Breast epithelium (tissue), 4 donors: ENCODE data around the gene FGGY. TPM values are rescaled to one million over a fixed set of nuclear protein-coding genes. Genes with fewer than 3 reads are reported as not detected.

Experiments used
- DNase-seq, 2 donors: peaks; one replicate each; pipeline ENCODE4 v3.0.0-alpha.2; 2019; ENCODE audit warnings: low spot score in 2 of 2
- H3K27ac ChIP-seq, 2 donors: fragments of 200-600 bp; sonication (generic) in 1 of 2; one replicate each; pipeline ENCODE4 v1.5.1; 2016 to 2019; ENCODE audit warnings: mild to moderate bottlenecking in 1 of 2
- H3K27me3 ChIP-seq, 2 donors: fragments of 200-600 bp; sonication (generic) in 1 of 2; one replicate each; pipeline versions ENCODE4 v1.5.1 to v1.6.0; 2017 to 2019; ENCODE audit warnings: control low read depth in 1 of 2, mild to moderate bottlenecking in 1 of 2
- H3K36me3 ChIP-seq: fragments of 200-600 bp; one replicate; pipeline ENCODE4 v1.5.1; 2019
- H3K4me1 ChIP-seq, 2 donors: fragments of 200-600 bp; sonication (generic); one replicate each; pipeline ENCODE4 v1.5.1; 2016 to 2019; ENCODE audit warnings: control low read depth in 1 of 2
- H3K4me3 ChIP-seq, 3 donors: fragments of 200-600 bp; sonication (generic); 1 replicate in 2 of 3; 2 replicates in 1 of 3; pipeline ENCODE4 v1.5.1; 2016 to 2019; ENCODE audit warnings: mild to moderate bottlenecking in 3 of 3, moderate library complexity in 2 of 3
- H3K9me3 ChIP-seq, 2 donors: fragments of 200-600 bp; sonication (generic) in 1 of 2; one replicate each; pipeline ENCODE4 v1.5.1; 2016 to 2019; ENCODE audit warnings: control low read depth in 1 of 2
- CTCF ChIP-seq, 3 donors: fragments of 450-650 bp; IDR thresholded peaks; one replicate each; pipeline ENCODE4 v1.5.1; 2016 to 2017; ENCODE audit warnings: antibody characterized with exemption in 3 of 3, mild to moderate bottlenecking in 3 of 3, moderate library complexity in 3 of 3
- POLR2A ChIP-seq: fragments of 450-650 bp; IDR thresholded peaks from one replicate; pipeline ENCODE4 v1.6.1; 2016; ENCODE audit warnings: antibody characterized with exemption, mild to moderate bottlenecking, moderate library complexity
- POLR2AphosphoS5 ChIP-seq, 3 donors: sonication (generic); formaldehyde crosslinking; IDR thresholded peaks; one replicate each; pipeline ENCODE4 v1.6.1; 2017; ENCODE audit warnings: antibody characterized with exemption in 3 of 3
- intact Hi-C: fragments of 100-400 bp; cut with DNase I; formaldehyde crosslinking; loops from one replicate; pipeline ENCODE4 v1.15.1; 2023; ENCODE audit warnings: low total_unique reads
- total RNA-seq, 3 donors: library from RNA; depleted of rRNA; stranded (reverse); fragments of >200 nt; gene quantifications; one replicate each; pipeline ENCODE4 v1.1.0, GENCODE V29; 2016

Gene FGGY
- total RNA-seq, 3 donors from 2014 or later: 16.2 to 50.3 (median 29.2) TPM

- Histone ChIP-seq H3K27me3 (no peaks in the 10 kb centered on the region), H3K4me1 (peaks cover 0 to 6% of the 10 kb centered on the region in 2 donors), H3K9me3 (no peaks in the 10 kb centered on the region), H3K4me3 (no peak overlapping the region), H3K36me3 (no peaks in the 10 kb centered on the region), H3K27ac (no peak overlapping the region)
- DNase-seq: no peak
- intact Hi-C loops: no loop called here
- no peak for TF ChIP-seq POLR2A
- no peak for TF ChIP-seq CTCF (IDR thresholded peaks at IDR 0.05)
- TF ChIP-seq POLR2AphosphoS5 (IDR thresholded peaks at IDR 0.05): no peak
Observed at GRCh38 chr1:59522925-59523505, 226.1 kb downstream of the FGGY start.

GRCh38 chr1:59523745-59524450, 227.0 kb downstream of the FGGY start:
- H3K27ac ChIP-seq: no peak overlapping the region
- no peaks in the 10 kb centered on the region for H3K36me3 ChIP-seq
- no peaks in the 10 kb centered on the region for H3K27me3 ChIP-seq
- H3K9me3 ChIP-seq: no peaks in the 10 kb centered on the region
- TF ChIP-seq POLR2AphosphoS5 (IDR thresholded peaks at IDR 0.05) (no peak), CTCF (IDR thresholded peaks at IDR 0.05) (no peak), POLR2A (no peak)
- H3K4me3 ChIP-seq: no peak overlapping the region
- intact Hi-C loops: no loop called here
- no peak for DNase-seq
- peaks cover 0 to 6% of the 10 kb centered on the region in 2 donors for H3K4me1 ChIP-seq

DNA sequence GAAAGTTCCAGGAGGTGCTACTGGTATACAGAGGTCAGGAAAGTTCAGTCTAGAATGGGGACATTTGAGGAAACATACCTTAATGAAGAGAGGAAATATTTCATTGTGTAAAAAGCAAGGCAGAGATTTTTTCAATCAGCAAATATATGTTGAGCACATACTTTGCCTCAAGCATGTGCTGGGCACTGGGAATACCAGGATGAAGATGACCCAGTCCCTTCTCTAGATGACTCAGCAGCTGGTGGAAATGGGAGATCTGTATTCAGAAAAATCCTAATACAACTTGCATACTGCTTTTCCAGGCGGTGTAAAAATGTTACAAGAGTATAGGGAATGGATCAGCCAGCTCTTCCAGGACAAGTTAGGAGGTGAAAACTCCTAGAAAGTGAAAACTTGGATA, 229.3 kb downstream of the FGGY start:
- intact Hi-C loops: no loop called here
- no peak for DNase-seq
- H3K27me3 ChIP-seq: no peaks in the 10 kb centered on the region
- TF ChIP-seq CTCF (IDR thresholded peaks at IDR 0.05) (no peak), POLR2AphosphoS5 (IDR thresholded peaks at IDR 0.05) (no peak), POLR2A (no peak)
- no peaks in the 10 kb centered on the region for H3K9me3 ChIP-seq
- H3K4me3 ChIP-seq: no peak overlapping the region
- no peaks in the 10 kb centered on the region for H3K36me3 ChIP-seq
- peaks cover 0 to under 1% of the 10 kb centered on the region in 2 donors for H3K4me1 ChIP-seq
- no peak overlapping the region for H3K27ac ChIP-seq

DNA sequence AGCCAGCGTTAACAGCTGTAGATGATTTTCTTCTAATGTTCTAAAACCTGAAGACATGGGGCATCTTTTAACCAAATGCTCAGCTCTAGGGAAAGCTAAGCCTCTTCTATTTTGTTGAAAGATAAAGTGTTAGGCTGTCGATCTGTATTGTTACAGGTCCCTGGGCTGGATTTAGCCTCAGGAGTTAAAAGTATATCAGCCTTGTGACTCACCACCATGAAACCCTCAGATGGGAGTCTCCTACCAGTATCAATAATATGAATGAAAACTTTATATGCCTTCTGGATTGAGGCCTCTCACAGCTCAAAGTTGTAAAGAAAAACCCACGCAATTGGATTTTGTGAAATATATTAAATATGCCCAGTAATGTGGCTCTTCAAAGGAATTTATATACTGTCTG, 231.6 kb downstream of the FGGY start:
- Histone ChIP-seq H3K4me3 (no peak overlapping the region), H3K4me1 (no peaks in the 10 kb centered on the region), H3K36me3 (no peaks in the 10 kb centered on the region), H3K27ac (no peak overlapping the region), H3K9me3 (no peaks in the 10 kb centered on the region), H3K27me3 (no peaks in the 10 kb centered on the region)
- DNase-seq: no peak
- TF ChIP-seq CTCF (IDR thresholded peaks at IDR 0.05) (no peak), POLR2AphosphoS5 (IDR thresholded peaks at IDR 0.05) (no peak), POLR2A (no peak)
- intact Hi-C loops: no loop called here

DNA sequence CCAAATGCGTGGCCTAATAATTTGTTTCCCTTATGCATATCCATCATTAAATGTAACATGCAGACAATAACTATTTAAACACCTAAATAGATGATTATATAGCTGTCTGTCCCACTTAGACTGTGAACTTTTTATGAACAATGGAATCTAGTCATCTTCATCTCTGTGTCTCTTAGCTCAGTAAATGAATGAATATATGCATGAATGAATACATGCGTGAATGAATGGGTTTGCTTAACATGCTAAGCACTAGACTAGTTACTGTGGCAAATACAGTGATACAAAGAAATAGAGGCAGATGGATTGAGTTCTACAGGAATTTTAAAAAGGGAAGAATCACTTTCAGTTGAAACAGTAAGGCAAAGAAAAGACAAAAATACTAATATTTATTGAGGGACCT, 232.0 kb downstream of the FGGY start:
- Histone ChIP-seq H3K27ac (no peak overlapping the region), H3K4me3 (no peak overlapping the region), H3K9me3 (no peaks in the 10 kb centered on the region), H3K36me3 (no peaks in the 10 kb centered on the region), H3K27me3 (no peaks in the 10 kb centered on the region), H3K4me1 (no peaks in the 10 kb centered on the region)
- intact Hi-C loops: no loop called here
- DNase-seq: no peak
- TF ChIP-seq POLR2AphosphoS5 (IDR thresholded peaks at IDR 0.05) (no peak), CTCF (IDR thresholded peaks at IDR 0.05) (no peak), POLR2A (no peak)
